HepG2 (cell line): ENCODE data around the gene ANP32B. TPM values are rescaled to one million over a fixed set of nuclear protein-coding genes. Genes with fewer than 3 reads are reported as not detected.

ENCODE experiments used
- MED8 ChIP-seq: sonication (generic); formaldehyde crosslinking; IDR thresholded peaks from 2 replicates; pipeline ENCODE4 v1.8.1; 2023; ENCODE audit warnings: mild to moderate bottlenecking, missing genetic modification reagents; ENCODE audit not compliant: insufficient replicate concordance
- RBFOX2 ChIP-seq: fragments of 200-400 bp; formaldehyde crosslinking; IDR thresholded peaks from 2 replicates; pipeline ENCODE4 v1.6.1; 2017; ENCODE audit warnings: low read depth, mild to moderate bottlenecking, low read length
- SAFB2 ChIP-seq: sonication (generic); formaldehyde crosslinking; IDR thresholded peaks from 2 replicates; pipeline ENCODE4 v1.5.1; 2020; ENCODE audit warnings: missing genetic modification reagents, low read depth, mild to moderate bottlenecking, borderline replicate concordance
- SIX4 ChIP-seq: sonication (generic); formaldehyde crosslinking; IDR thresholded peaks from 2 replicates; pipeline ENCODE4 v1.4.0; 2020; ENCODE audit warnings: missing genetic modification reagents
- TFAP4 ChIP-seq: sonication (generic); IDR thresholded peaks from 2 replicates; pipeline ENCODE4 v1.6.1; 2016; ENCODE audit warnings: low read depth, borderline replicate concordance
- ZFP91 ChIP-seq: sonication (generic); formaldehyde crosslinking; IDR thresholded peaks from 2 replicates; pipeline ENCODE4 v1.9.0; 2022; ENCODE audit warnings: missing genetic modification reagents, mild to moderate bottlenecking, borderline replicate concordance
- ZNF253 ChIP-seq: sonication (generic); formaldehyde crosslinking; IDR thresholded peaks from 2 replicates; pipeline ENCODE4 v1.8.0; 2022; ENCODE audit warnings: mild to moderate bottlenecking, missing genetic modification reagents, borderline replicate concordance
- ZNF407 ChIP-seq: sonication (generic); formaldehyde crosslinking; IDR thresholded peaks from one replicate; pipeline ENCODE4 v1.5.1; 2020; ENCODE audit warnings: mild to moderate bottlenecking, missing genetic modification reagents; ENCODE audit errors: not compliant biosample characterization
- ZNF441 ChIP-seq: sonication (generic); formaldehyde crosslinking; IDR thresholded peaks from 2 replicates; pipeline ENCODE4 v1.7.0; 2021; ENCODE audit warnings: missing genetic modification reagents, borderline replicate concordance
- ZNF781 ChIP-seq: sonication (generic); formaldehyde crosslinking; IDR thresholded peaks from 2 replicates; pipeline ENCODE4 v1.5.1; 2020; ENCODE audit warnings: borderline replicate concordance, mild to moderate bottlenecking, missing genetic modification reagents; ENCODE audit errors: not compliant biosample characterization
- ZNF879 ChIP-seq: sonication (generic); formaldehyde crosslinking; IDR thresholded peaks from 2 replicates; pipeline ENCODE4 v1.8.1; 2023; ENCODE audit warnings: missing genetic modification reagents
- polyA plus RNA-seq, 8 experiments: library from polyadenylated mRNA; depleted of rRNA in 3 of 8; stranded (reverse) in 7 of 8; unstranded in 1 of 8; fragments of >200 nt; fragmentation: Illumina TruSeq in 4 of 8; extraction: Trizol in 4 of 8; gene quantifications; 2 replicates each; pipeline versions ENCODE4 v1.2.1 to v1.2.3, GENCODE V29; 2011 to 2016; ENCODE audit warnings: low read depth in 4 of 8, missing spikeins in 1 of 8, mixed read lengths in 1 of 8; ENCODE audit not compliant: insufficient read depth in 1 of 8
- total RNA-seq, 5 experiments: library from RNA; depleted of rRNA; stranded (reverse); fragments of >200 nt; fragmentation: Illumina TruSeq; extraction: Trizol; gene quantifications; 2 replicates each; pipeline ENCODE4 v1.2.3, GENCODE V29; 2016; ENCODE audit warnings: low read depth in 1 of 5
- TF ChIP-seq, protein P1 (sequence below): sonication (generic); formaldehyde crosslinking; IDR thresholded peaks from 2 replicates; pipeline ENCODE4 v1.8.0; 2022; ENCODE audit warnings: mild to moderate bottlenecking, missing genetic modification reagents, borderline replicate concordance

Gene ANP32B
- total and polyA plus RNA-seq, 2 of the 13 experiments (the other 11 are each of a cell fraction or from before 2014, with no cell fraction given): 22.1 to 37.5 TPM

- TF ChIP-seq, protein P1, sequence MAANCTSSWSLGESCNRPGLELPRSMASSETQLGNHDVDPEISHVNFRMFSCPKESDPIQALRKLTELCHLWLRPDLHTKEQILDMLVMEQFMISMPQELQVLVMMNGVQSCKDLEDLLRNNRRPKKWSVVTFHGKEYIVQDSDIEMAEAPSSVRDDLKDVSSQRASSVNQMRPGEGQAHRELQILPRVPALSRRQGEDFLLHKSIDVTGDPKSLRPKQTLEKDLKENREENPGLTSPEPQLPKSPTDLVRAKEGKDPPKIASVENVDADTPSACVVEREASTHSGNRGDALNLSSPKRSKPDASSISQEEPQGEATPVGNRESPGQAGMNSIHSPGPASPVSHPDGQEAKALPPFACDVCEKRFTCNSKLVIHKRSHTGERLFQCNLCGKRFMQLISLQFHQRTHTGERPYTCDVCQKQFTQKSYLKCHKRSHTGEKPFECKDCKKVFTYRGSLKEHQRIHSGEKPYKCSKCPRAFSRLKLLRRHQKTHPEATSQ: no peak
- TF ChIP-seq ZFP91 (CRISPR knock-in tag) (no peak), ZNF253 (CRISPR knock-in tag) (no peak), ZNF781 (CRISPR knock-in tag) (peak; percentile 58), MED8 (no peak), ZNF879 (CRISPR knock-in tag) (no peak), RBFOX2 (peak; percentile 11; the same call in 1 of the 2 replicates), SIX4 (CRISPR knock-in tag) (no peak), TFAP4 (no peak), ZNF441 (CRISPR knock-in tag) (peak; percentile 31; the same call in 1 of the 2 replicates), SAFB2 (CRISPR knock-in tag) (no peak; the same call in 1 of the 2 replicates), ZNF407 (CRISPR knock-in tag) (peak; percentile 62)
Measured at GRCh38 chr9:97985058-97985861, 2.1 kb downstream of the ANP32B start (continued).
